GM10266 (cell line): ENCODE data around the gene ADARB2.

Experiments used
- DNase-seq: peaks from one replicate; pipeline ENCODE4 v3.0.0; 2012; ENCODE audit errors: extremely low spot score
- TF ChIP-seq, protein P1 (sequence below): IDR thresholded peaks from 2 replicates; pipeline ENCODE4 v1.5.1; 2012; ENCODE audit warnings: mild to moderate bottlenecking, low read depth; ENCODE audit not compliant: control insufficient read depth, insufficient read depth; ENCODE audit errors: missing control alignments

Gene ADARB2

GRCh38 chr10:1669433-1669832 lies 67.9 kb downstream of the ADARB2 start:
- DNase-seq = no peak
- TF ChIP-seq, protein P1, sequence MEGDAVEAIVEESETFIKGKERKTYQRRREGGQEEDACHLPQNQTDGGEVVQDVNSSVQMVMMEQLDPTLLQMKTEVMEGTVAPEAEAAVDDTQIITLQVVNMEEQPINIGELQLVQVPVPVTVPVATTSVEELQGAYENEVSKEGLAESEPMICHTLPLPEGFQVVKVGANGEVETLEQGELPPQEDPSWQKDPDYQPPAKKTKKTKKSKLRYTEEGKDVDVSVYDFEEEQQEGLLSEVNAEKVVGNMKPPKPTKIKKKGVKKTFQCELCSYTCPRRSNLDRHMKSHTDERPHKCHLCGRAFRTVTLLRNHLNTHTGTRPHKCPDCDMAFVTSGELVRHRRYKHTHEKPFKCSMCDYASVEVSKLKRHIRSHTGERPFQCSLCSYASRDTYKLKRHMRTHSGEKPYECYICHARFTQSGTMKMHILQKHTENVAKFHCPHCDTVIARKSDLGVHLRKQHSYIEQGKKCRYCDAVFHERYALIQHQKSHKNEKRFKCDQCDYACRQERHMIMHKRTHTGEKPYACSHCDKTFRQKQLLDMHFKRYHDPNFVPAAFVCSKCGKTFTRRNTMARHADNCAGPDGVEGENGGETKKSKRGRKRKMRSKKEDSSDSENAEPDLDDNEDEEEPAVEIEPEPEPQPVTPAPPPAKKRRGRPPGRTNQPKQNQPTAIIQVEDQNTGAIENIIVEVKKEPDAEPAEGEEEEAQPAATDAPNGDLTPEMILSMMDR = no peak

DNA sequence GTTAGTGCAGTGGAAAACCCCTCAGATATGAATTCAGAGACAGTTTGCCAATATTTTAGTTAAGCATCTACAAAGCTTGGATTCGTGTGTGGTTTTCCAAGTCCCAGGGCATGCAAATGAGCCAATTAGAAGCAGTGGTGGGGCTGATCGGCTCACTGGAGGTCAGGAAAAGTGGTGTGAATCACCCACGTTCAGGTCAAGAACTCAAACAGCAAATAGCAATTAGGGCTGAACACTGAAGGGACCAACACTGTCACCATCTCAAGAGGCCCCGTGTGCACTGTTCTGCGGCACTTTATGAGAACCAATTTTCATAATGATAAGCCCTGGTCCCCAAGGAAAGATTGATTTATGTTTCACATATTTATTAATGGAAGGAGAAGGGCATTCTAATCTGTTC lies 68.9 kb downstream of the ADARB2 start:
- no peak for DNase-seq
- TF ChIP-seq, protein P1 = no peak

DNA sequence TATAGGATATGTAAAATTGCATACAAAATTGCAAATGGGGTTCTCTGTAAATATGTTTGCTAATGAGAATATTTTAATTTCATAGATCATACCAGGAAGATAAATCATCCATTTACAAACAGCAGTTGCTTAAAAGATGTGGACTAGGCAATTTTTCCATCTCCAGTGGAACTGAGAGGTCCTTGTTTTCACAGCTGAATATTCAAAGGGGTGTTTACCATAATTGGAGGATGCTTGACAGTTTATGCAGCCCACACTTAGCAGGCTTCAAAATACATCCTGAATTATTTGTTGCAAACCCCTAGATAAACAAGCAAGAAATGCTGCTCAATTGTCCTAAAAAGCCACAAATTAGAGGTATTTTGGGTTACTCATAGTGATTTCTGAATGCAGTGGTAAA lies 69.9 kb downstream of the ADARB2 start:
- no peak for DNase-seq
- TF ChIP-seq, protein P1 = no peak

DNA sequence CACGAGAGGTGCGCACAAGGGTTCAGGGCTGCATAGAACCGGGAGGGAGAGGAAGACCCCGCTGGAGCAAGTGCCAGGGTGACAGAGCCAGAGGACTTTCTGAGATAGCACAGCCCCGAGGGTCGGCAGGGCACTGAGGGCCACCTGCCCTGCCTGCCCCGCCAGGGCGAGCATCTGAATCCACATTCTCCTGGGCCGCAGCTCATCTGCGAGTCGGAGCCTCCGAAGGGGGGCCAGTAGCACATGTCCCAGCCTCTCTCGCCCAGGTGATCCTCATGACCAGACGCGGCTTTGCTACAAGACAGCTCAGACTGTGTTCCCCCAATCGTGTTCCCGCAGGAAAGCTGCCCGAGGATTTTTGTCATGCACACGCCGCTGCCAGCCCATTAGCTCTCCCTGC lies 71.2 kb downstream of the ADARB2 start:
- TF ChIP-seq, protein P1 = no peak

DNA sequence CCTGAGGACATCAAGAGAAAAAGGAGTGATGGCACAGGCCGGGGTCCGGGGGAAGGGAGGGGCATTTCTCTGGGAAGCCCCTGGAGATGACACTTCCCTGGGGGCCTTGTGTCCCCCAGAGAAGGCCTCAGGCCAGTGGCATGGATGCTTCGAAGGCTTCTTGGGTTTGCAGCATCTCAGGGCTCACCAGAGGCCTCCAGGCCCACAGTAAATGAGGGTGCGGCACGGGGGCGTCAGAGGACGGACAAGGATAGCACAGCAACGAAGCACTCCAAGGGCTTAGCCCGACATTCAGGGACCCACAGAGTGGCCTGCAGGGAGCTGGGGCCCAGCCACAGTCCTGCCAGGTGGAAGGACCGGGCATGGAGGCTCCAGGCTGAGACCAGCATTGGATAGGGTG lies 71.6 kb downstream of the ADARB2 start:
- no peak for DNase-seq
- TF ChIP-seq, protein P1 = no peak

More for the DNA sequence above, 71.2 kb downstream of the ADARB2 start:
- no peak for DNase-seq

DNA sequence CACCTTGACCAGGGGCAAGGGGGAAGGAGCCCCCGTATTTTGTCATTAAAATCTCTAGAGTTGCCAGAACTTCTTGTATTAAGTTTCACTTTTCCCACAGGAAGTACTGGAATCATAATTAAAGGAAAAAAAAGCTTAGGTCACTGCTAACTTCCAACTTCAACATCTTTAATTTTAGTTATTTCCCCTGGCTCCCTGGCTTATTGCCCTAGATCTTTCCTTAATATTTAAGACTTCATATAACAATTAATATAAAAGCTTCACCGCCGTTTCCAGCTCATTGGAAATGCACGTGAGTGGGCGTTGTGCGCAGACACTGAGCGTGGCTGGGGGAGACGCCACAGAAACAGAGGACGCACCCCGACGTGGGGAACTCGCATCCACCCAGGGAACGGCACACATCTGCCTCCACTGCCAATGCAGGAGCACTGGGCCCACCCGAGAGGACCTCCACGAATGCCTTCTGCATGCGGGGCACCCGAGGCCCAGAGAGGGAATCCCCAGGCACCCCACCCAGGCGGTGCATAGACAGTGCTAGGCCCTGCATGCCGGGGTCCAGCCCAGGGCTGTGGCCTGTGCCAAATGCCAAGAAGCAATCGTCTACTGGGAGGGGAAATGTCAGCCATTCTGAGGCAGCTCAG lies 72.2 kb downstream of the ADARB2 start:
- TF ChIP-seq, protein P1 = no peak
- no peak for DNase-seq

DNA sequence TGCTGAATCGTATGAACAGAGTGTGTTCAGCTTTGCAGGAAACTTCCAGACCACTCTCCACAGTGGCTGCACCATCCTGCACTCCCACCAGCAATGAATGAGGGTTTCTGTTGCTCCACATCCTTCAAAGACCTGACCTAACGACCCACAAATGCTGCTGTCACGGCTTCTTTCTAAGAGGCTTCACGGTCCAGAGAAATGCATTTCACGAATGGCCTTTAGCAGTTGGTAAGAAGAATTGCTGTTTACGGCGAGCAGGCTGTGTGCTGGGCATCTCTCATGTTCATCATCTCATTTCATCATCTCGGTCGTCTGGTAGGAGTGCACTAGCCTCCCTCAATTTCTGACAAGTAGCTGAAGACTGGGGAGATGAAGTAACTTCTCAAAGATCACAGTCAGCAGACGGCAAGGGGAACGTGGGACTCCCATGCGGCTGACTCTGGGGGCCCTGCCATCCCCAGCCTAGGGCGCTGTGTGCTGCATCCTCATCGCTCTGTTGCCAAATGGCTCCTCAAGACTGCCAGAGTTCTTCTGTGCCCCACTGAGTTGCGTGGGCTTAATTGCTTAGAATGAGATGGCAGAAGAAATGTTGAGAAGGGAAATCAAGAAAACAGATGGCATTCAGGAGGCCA lies 72.9 kb downstream of the ADARB2 start:
- TF ChIP-seq, protein P1 = no peak

More for the DNA sequence above, 72.9 kb downstream of the ADARB2 start:
- no peak for DNase-seq
